HG03095 (cell line): Measurements from ENCODE around the gene GATA3.

ENCODE experiments used
- ATAC-seq: cut with Tn5 transposase; IDR thresholded peaks from one replicate; pipeline ENCODE4 v1.9.1; 2021; ENCODE audit warnings: moderate library complexity; ENCODE audit not compliant: unreplicated experiment

Gene GATA3

GRCh38 chr10:8088504-8088903 lies 34.0 kb downstream of the GATA3 start:
- ATAC-seq, result peak; percentile 69

GRCh38 chr10:8092428-8092827 lies 37.9 kb downstream of the GATA3 start:
- ATAC-seq, result no peak

- ATAC-seq, result no peak
Measured at GRCh38 chr10:8095959-8096358, 41.5 kb downstream of the GATA3 start.

- ATAC-seq, result no peak
Measured at GRCh38 chr10:8096931-8097330, 42.4 kb downstream of the GATA3 start.

- no peak for ATAC-seq
Measured at GRCh38 chr10:8100366-8100765, 45.9 kb downstream of the GATA3 start.

GRCh38 chr10:8102708-8103401 lies 48.4 kb downstream of the GATA3 start:
- ATAC-seq, result peak; percentile 79

GRCh38 chr10:8103543-8103942 lies 49.1 kb downstream of the GATA3 start:
- no peak for ATAC-seq

- ATAC-seq, result no peak
Measured at GRCh38 chr10:8104005-8104404, 49.5 kb downstream of the GATA3 start.

GRCh38 chr10:8104721-8105120 lies 50.2 kb downstream of the GATA3 start:
- no peak for ATAC-seq

GRCh38 chr10:8105932-8106331 lies 51.4 kb downstream of the GATA3 start:
- no peak for ATAC-seq

- ATAC-seq, result no peak
Measured at GRCh38 chr10:8112230-8112905, 57.9 kb downstream of the GATA3 start.

GRCh38 chr10:8112942-8113442 lies 58.5 kb downstream of the GATA3 start:
- ATAC-seq, result no peak

GRCh38 chr10:8113616-8114015 lies 59.1 kb downstream of the GATA3 start:
- ATAC-seq, result no peak

- ATAC-seq, result no peak
Measured at GRCh38 chr10:8114741-8115617, 60.5 kb downstream of the GATA3 start.

- no peak for ATAC-seq
Measured at GRCh38 chr10:8115618-8115980, 61.1 kb downstream of the GATA3 start.

GRCh38 chr10:8116474-8116873 lies 62.0 kb downstream of the GATA3 start:
- no peak for ATAC-seq

- no peak for ATAC-seq
Measured at GRCh38 chr10:8116926-8117493, 62.5 kb downstream of the GATA3 start.

- no peak for ATAC-seq
Measured at GRCh38 chr10:8121201-8121890, 66.9 kb downstream of the GATA3 start.

GRCh38 chr10:8122611-8123369 lies 68.3 kb downstream of the GATA3 start:
- ATAC-seq, result no peak

GRCh38 chr10:8124436-8124835 lies 69.9 kb downstream of the GATA3 start:
- ATAC-seq, result no peak
